Measurements from ENCODE around the gene PCDHGA2. TPM values are rescaled to one million over a fixed set of nuclear protein-coding genes. Genes with fewer than 3 reads are reported as not detected.

PCDHGA2 gene
- polyA plus RNA-seq (2012; ENCODE audit: insufficient read length, low read depth): 0.10 TPM

DNA sequence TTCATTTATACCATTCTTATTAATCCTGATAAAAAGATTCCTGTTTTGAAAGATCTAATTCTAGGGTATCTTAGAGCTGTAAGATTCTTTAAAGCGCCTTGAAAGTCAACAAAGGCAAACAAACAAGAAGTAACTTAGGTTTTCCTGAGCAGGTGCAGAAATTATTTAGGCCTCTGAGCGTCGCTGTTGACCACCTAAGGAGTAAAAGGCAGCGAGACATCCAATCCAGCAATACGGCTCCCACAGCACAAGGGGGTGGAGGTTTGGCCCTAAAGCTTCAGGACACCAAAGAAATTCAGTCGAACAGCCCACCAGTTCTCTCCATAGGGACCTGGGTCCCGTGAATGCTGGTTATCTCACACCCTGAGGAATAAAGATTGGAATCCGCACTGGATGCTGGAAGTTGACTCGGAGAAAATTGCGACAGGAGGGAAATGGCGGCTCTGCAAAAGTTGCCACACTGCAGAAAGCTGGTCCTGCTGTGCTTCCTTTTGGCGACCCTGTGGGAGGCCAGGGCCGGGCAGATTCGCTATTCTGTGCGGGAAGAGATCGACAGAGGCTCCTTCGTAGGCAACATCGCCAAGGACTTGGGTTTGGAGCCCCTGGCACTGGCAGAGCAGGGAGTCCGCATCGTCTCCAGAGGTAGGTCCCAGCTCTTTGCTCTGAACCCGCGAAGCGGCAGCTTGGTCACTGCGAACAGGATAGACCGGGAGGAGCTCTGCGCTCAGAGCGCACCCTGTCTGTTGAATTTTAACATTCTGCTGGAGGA is at the start of gene PCDHGA2:
PCDHGA2 (plus strand) TSS at position 223 of the 769 bp plus-strand sequence.
- no peak for TF ChIP-seq FOXP2 (optimal IDR thresholded peaks at IDR 0.05; ENCODE audit: borderline replicate concordance, extremely low read depth, extremely low read length, insufficient read depth)
- no peak for TF ChIP-seq POLR2AphosphoS5 (IDR thresholded peaks at IDR 0.05; ENCODE audit: low read depth, low read length)

DNA sequence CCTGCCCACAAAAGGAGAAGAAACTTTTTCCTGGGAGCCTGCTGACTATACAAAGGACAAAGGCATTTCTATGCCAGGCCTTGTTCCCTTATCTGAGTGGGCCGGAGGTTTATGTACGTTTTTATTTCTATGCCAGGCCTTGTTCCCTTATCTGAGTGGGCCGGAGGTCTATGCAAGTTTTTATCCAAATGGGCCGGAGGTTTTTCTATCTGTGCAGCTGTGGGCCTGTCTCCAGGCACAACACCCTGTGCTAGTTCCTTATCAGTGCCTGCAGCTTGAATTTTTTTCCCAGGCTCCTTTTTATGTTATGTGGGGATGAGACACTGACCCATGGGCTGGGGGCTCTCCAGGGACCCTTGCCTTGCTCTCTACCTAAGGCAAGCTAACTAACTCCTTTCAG is 40.2 kb upstream of the PCDHGA2 start:
- TF ChIP-seq POLR2AphosphoS5 (IDR thresholded peaks at IDR 0.05; ENCODE audit: low read depth, low read length) (no peak), FOXP2 (optimal IDR thresholded peaks at IDR 0.05; ENCODE audit: borderline replicate concordance, extremely low read depth, extremely low read length, insufficient read depth) (no peak), TAF1 (IDR thresholded peaks at IDR 0.05; ENCODE audit: borderline replicate concordance, insufficient read depth, low read length) (no peak), SIN3A (IDR thresholded peaks at IDR 0.05; ENCODE audit: borderline replicate concordance, insufficient read depth, low read length) (no peak)
- TF ChIP-seq, protein P1, sequence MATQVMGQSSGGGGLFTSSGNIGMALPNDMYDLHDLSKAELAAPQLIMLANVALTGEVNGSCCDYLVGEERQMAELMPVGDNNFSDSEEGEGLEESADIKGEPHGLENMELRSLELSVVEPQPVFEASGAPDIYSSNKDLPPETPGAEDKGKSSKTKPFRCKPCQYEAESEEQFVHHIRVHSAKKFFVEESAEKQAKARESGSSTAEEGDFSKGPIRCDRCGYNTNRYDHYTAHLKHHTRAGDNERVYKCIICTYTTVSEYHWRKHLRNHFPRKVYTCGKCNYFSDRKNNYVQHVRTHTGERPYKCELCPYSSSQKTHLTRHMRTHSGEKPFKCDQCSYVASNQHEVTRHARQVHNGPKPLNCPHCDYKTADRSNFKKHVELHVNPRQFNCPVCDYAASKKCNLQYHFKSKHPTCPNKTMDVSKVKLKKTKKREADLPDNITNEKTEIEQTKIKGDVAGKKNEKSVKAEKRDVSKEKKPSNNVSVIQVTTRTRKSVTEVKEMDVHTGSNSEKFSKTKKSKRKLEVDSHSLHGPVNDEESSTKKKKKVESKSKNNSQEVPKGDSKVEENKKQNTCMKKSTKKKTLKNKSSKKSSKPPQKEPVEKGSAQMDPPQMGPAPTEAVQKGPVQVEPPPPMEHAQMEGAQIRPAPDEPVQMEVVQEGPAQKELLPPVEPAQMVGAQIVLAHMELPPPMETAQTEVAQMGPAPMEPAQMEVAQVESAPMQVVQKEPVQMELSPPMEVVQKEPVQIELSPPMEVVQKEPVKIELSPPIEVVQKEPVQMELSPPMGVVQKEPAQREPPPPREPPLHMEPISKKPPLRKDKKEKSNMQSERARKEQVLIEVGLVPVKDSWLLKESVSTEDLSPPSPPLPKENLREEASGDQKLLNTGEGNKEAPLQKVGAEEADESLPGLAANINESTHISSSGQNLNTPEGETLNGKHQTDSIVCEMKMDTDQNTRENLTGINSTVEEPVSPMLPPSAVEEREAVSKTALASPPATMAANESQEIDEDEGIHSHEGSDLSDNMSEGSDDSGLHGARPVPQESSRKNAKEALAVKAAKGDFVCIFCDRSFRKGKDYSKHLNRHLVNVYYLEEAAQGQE (IDR thresholded peaks at IDR 0.05; ENCODE audit: insufficient read depth in 1 of 2, low read depth in 2 of 2, low read length in 2 of 2): no peak

DNA sequence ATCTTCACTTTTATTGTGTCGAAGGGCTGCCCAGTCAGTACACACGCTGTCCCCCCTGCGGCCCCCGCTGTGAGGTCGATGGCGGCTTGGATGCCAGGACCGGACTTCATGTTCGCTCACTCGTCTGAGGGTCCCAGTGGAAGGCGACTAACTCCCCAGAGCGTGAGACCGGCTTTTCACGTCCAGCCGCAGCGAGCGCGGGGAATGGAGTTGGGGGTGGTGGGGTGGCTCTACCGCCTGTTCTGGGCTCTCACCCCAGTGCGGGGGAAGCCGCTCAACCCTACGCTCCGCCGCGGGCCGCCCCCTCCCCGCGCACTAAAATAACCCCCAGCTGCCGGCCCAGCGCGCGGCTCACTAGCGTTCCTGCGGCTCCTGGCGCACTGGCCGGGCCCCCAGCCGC is 34.8 kb upstream of the PCDHGA2 start, which contains the start of gene SLC25A2:
SLC25A2 (minus strand) TSS at position 294 of the 400 bp plus-strand sequence; CDS start at position 110, 184 bp downstream.
- TF ChIP-seq POLR2AphosphoS5 (IDR thresholded peaks at IDR 0.05; ENCODE audit: low read depth, low read length): no peak
- TF ChIP-seq, protein P1 (IDR thresholded peaks at IDR 0.05; ENCODE audit: insufficient read depth in 1 of 2, low read depth in 2 of 2, low read length in 2 of 2): no peak
- TF ChIP-seq TAF1 (IDR thresholded peaks at IDR 0.05; ENCODE audit: borderline replicate concordance, insufficient read depth, low read length): no peak
- TF ChIP-seq SIN3A (IDR thresholded peaks at IDR 0.05; ENCODE audit: borderline replicate concordance, insufficient read depth, low read length): no peak
- no peak for TF ChIP-seq FOXP2 (optimal IDR thresholded peaks at IDR 0.05; ENCODE audit: borderline replicate concordance, extremely low read depth, extremely low read length, insufficient read depth)

DNA sequence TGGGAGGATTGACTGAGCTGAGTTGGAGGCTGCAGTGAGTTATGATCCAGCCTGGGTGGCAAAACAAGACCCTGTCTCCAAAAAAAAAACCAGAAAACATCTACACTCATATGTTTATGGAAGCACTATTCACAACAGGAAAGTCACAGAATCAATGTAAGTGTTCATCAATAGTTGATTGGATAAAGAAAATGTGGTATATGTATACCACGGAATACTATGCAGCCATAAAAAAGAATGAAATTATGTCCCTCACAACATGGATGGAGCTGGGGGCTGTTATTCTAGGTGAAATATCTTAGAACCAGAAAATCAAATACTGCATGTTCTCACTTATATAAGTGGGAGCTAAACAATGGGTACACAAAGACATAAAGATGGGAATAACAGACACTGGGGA is 31.9 kb upstream of the PCDHGA2 start:
- TF ChIP-seq SIN3A (IDR thresholded peaks at IDR 0.05; ENCODE audit: borderline replicate concordance, insufficient read depth, low read length) (no peak), FOXP2 (optimal IDR thresholded peaks at IDR 0.05; ENCODE audit: borderline replicate concordance, extremely low read depth, extremely low read length, insufficient read depth) (no peak), POLR2AphosphoS5 (IDR thresholded peaks at IDR 0.05; ENCODE audit: low read depth, low read length) (no peak), TAF1 (IDR thresholded peaks at IDR 0.05; ENCODE audit: borderline replicate concordance, insufficient read depth, low read length) (no peak)
- TF ChIP-seq, protein P1 (IDR thresholded peaks at IDR 0.05; ENCODE audit: insufficient read depth in 1 of 2, low read depth in 2 of 2, low read length in 2 of 2): no peak

DNA sequence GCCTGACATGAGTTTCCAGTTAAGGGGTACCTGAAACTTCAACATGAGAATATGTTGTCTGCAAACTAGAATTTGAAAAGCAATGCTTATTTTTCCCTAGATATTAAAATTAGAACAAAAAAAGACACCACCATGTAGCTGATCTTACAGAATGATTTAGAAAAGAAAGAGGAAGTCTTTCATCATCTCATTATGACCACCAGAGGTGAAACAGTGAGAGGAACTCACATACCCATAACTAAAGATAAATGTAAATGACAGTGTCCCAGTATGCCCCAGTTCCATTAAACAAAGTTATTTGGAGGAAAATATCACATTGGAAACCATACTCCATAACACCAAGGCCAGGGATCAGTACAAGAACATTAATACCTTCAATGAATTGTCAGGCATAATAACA is 24.8 kb upstream of the PCDHGA2 start:
- TF ChIP-seq POLR2AphosphoS5 (IDR thresholded peaks at IDR 0.05; ENCODE audit: low read depth, low read length): no peak
- TF ChIP-seq, protein P1 (IDR thresholded peaks at IDR 0.05; ENCODE audit: insufficient read depth in 1 of 2, low read depth in 2 of 2, low read length in 2 of 2): no peak
- TF ChIP-seq FOXP2 (optimal IDR thresholded peaks at IDR 0.05; ENCODE audit: borderline replicate concordance, extremely low read depth, extremely low read length, insufficient read depth): no peak
- TF ChIP-seq SIN3A (IDR thresholded peaks at IDR 0.05; ENCODE audit: borderline replicate concordance, insufficient read depth, low read length): no peak
- TF ChIP-seq TAF1 (IDR thresholded peaks at IDR 0.05; ENCODE audit: borderline replicate concordance, insufficient read depth, low read length): no peak
